GM11168 (cell line): Measurements from ENCODE around the gene SLC17A3.

ENCODE experiments used
- in situ Hi-C: fragments of 300-500 bp; cut with MboI; formaldehyde crosslinking; loops from one replicate; pipeline ENCODE4 v1.12.0; 2022; ENCODE audit warnings: low sequenced_read_pairs; ENCODE audit not compliant: unreplicated experiment

The SLC17A3 gene, protein sequence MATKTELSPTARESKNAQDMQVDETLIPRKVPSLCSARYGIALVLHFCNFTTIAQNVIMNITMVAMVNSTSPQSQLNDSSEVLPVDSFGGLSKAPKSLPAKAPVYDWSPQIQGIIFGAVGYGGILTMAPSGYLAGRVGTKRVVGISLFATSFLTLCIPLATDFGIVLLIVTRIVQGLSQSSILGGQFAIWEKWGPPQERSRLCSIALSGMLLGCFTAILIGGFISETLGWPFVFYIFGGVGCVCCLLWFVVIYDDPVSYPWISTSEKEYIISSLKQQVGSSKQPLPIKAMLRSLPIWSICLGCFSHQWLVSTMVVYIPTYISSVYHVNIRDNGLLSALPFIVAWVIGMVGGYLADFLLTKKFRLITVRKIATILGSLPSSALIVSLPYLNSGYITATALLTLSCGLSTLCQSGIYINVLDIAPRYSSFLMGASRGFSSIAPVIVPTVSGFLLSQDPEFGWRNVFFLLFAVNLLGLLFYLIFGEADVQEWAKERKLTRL

DNA sequence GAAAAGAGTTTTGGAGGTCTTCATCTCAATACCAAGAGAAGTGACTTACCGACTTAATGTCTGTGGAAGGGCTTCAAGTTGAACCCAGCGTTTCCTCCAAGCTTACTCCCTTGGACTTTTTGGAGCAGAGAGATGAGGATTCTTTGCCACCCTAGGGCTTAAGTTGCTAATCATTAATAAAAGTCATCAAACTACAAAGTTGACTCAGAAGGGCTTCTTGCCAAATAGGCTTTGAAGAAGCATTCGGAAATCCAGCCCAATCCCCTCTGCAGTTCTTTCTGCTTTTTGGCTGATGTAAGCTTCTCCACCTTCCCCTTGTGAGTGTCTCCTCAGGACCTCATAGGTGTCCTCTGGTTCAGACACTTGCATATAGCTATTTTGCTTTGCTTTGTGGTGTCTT, at the start of gene SLC17A3:
SLC17A3 (minus strand) TSS at position 126 of the 400 bp plus-strand sequence. CDS start 5,856 bp downstream, outside the sequence.
- in situ Hi-C loops, result no loop called here

DNA sequence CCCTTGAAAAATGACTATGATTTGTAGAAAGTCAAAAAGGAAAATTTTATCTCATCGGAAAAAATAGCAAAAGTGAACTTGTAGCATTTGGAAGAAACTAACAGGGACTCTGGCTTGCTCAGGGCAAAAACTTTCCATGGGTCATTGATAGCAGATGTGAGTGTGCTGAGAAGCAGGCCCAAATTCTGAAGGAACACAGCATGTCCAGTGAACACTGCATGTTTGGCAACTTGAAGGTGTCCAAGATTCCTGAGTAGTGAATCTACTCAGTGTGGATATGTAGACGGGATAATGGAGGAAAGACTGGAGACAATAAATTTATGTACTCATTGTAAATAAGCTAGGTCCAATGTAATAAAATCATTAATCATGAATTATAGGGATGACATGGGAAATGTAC, 48.3 kb upstream of the SLC17A3 start:
- in situ Hi-C loops, result no loop called here

DNA sequence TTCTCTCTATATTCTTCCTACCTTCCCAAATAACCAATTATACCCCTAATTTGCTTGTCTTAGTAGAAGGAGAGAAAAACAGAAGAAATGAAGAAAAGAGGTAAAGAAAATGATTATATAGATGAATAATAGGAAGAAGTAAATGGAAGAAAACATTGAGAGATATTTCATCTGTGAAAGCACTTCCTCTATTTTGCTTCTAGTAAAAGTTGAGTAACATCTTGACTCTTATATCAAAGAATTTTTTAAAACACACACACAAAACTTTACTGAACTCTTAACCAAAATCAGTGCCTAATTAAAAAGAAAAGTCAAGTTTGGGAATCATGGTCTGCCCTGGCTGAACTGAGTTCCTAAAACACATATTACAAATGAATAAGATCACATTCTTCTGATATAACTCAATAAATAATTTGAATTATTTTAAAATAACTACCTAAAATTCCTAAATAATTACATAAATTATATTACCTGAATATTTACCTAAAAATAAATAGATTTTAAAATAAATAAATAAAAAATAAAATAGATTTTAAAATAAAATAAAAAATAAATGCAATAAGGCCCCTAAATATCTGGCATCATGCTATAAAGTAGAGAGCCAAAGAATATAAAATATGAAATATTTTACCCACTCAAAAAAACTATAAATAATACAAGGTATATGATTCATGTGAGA, 47.6 kb upstream of the SLC17A3 start:
- in situ Hi-C loops, result no loop called here

DNA sequence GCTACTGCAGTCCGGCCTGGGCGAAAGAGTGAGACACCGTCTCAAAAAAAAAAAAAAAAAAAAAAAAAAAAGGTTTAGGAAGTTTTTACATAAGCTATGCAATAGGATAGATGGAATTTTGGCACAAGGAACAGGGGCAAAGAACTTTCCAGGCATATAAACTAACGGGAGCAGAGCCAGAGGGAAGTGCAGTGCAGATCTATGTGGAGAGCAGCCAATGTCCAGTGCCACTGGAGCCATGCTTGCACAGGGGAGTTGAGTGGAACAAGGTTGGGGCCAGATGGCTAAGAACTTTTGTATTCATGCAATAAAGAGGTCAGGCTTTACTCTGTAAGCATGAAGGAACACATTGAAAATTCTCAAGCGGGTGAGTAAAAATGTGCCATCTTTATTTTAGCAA, 45.6 kb upstream of the SLC17A3 start:
- in situ Hi-C loops, result no loop called here

DNA sequence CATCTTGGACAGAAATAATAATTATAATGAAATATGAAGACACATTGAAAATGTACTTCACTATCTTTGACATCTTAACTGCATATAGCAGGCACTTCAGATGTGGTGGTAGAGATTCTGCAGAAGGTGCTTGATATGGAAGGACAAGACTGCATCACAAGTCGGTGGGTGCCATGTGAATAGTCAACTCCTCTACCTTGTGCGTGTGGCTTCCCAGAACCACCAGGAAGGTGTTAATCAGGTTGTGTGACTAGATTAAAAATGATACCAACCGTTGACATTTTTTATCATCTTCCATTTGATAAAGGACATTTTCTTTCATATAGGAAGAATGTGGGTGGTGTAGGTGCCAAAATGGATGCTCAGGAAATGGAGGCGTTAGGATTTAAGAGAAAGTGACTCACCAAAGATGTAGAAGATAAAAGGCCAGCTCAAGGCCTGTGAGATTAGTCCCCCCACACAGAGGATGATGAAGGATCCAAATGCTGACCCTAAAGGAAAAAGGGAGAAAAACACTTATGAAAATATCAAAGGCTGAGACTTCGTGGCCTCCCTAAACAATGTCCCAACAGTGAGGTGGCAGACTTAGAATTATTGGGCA, 44.1 kb upstream of the SLC17A3 start:
- in situ Hi-C loops, result no loop called here

DNA sequence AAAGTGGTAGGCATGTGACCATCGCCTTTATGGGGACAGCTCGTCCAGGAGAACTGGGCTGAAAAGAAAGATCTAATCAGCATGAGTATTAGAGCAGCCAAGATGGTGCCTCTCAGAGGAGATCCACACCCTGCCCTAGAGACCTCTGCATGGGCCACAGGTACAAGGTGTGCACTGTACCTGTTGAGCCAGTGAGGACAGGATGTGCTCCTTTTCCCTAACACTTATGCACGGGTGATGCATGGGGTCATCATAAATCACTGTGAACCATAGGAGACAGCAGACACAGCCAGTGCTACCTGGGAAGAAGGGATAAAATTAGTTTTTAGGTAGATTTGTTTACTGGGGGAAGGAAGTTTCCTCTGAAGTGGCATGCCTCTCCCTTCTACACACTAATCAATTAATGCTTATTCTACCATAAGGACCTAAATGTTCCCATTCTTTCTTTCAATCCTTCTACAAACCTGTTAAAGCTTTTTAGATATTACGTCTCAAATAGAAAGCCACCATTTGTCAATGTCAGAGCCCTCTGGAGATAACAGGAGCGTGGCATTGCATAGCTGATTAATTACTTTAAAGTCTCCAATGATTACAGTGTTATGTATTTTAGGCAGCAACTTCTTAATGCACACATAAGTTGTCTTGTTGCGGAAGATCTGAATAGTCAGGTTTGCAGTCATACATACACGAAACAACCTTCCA, 42.9 kb upstream of the SLC17A3 start:
- in situ Hi-C loops, result no loop called here

DNA sequence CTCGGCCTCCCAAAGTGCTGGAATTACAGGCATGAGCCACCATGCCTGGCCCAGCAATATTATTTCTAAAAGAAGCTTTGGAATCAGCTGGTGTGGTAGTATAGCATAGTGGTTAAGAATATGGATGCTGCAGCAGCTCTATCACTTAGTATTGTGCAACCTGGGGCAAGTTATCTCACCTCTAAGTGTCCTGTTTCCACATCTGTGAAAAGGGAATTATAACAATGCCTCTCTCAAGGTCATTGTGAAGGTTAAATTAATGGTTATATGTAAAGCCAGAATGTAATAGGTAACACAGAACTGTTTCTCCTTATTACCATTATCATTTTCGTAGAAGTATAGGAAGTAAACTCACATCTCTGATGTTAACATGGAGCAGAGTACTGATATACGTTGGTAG, 42.3 kb upstream of the SLC17A3 start:
- in situ Hi-C loops, result no loop called here

DNA sequence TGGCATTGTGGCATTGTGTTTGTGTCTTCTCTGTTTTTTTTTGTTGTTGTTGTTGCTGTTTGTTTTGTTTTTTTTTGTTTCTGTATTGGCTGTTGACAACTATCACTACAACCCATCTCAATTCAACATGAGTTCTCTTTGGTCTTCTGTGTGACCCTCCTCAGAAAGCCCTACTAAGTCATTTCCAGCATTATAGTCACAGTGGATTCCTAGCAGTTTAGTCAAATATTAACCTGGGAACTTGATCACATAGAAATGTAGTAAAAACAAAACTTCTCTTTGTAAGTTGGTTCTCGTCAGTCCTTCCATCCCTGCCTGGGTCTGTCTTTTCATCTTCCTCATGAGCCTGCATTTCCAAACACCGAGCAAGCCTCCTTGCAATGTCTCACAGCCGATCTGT, 39.7 kb upstream of the SLC17A3 start:
- in situ Hi-C loops, result no loop called here

DNA sequence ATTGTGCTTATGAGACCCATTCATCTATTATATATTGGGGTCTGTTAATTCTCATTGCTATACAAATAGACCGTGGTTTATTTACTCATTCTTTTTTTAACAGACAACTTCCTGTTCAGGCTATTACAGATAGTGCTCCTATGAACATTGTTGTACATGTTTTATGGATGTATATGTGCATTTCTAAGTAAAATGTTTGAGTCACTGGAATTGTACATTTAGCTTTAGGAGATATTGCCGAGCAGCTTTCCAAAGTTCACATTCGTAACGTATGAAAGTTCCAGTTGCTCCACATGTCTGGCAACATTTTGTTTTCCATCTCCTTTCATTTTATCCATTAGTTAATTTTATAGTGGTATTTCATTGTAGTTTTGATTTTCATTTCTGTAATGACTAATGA, 37.3 kb upstream of the SLC17A3 start:
- in situ Hi-C loops, result no loop called here

DNA sequence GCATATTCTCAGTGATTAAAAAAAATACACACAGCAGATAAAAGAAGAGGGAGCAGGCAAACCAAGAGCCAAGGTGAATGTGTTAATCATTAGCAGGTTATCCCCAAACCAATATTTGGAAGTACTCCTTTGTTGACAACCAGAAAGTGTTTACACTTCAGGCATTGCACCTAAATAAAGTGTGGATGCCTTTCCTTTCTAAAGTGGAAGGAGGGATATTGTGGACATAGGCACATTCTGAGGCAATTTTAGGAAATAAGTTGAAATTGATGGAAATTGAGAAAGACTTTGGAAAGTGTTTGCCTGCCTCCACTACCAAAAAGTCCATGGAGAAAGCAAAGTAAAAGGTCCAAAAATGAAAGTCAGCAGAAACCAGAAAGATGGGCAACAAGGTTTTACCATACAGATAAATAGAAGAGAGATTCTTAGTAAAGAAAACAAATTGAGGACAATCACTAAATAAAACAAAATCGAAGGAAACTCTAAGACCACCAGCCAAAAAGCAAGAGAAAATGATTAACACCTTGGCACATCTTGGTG, 33.5 kb upstream of the SLC17A3 start:
- in situ Hi-C loops, result no loop called here

DNA sequence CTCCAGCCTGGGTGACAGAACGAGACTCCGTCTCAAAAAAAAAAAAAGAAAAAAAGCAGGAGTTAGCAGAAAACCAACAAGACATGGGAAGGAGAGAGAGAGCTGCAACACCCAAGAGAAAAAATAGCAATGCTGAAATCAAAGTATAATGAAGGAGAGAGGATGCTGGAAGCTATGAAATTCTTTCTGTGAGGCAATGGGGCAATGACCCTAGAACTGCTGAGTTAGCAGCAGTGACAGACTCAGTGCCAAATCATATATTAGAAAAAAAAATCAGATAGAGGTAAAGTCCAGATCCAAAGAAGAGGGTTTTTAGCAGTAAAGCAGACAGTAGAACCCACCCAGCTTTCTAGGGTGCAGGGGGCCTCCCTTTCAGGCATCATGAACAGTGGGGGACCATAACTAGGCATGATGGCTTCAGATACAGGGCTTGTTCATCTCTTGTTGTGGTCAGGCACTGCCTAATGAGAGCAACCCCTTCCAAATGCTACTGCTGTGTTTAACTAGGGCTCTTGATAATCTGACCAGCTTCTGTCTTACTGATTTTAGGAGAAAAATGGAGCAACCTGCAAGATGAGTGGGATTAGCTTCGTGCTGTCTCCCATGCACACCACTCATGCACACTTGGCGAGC, 29.5 kb upstream of the SLC17A3 start:
- in situ Hi-C loops, result no loop called here

DNA sequence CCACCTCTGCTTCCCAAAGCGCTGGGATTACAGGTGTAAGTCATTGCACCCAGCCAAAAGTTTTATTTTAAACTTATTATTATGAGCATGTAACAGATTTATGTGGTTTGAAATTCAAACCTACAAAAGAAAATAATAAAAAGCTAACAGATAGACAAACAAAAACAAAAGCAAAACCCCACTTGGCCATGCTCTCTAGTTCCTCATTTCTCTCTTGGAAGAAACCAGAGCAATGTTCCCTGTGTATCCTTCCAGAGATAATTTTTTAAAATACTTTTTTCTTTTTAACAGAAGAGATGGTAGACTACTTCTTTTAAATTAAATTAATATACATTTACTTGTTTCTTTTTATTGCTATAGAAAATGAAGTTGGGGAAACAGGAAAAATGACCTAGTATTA, 28.0 kb upstream of the SLC17A3 start:
- in situ Hi-C loops, result no loop called here

DNA sequence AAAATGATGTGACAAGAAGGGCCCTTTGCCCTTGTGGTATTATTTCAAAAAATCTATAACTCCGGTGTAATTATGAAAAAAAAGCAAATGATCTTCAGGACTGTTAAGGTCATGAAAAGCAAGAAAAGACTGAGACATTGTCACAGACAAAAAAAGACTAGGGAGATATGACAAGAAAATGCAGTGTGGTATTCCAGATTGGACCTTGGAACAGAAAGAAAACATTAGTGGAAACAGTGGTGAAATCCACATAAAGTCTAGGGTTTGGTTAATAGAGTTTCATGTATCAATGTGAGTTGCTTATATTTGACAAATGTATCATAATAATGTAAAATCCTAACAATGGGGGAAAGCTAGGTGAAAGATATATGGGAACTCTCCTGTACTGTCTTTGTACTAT, 26.8 kb upstream of the SLC17A3 start:
- in situ Hi-C loops, result no loop called here

DNA sequence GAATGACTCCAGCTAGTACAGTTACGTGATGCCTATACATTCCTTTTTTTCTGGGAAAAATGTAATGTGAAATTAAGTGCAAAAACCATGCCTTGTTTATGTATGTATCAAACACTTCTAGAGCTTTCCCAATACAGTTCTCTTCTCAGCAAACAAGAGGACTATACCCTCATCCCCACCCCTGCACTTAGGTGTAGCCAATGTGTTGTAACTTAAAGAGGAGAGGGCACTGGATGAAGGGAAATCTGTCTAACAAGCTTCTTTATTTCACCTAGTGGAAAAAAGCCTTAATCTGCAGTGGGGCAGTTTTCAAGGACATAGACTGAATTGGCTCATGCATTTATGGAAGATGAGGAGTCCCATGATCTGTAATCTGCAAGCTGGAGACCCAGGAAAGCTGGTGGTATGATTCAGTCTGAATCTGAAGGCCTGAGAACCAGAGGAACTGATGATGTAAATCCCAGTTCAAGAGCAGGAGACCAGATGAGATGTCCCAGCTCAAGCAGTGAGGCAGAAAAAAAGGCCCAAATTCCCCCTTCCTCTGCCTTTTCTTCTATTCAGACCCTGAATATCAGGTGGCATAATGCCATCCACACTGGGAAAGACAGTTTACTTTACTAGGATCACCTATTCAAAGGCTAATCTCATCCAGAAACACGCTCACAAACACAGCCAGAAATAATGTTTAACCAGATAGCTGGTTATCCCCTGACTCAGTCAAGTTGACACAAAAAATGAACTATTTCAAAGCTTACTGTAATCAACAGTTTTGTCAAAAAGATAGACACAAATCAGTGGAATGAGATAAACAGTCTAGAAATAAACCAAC, 25.8 kb upstream of the SLC17A3 start:
- in situ Hi-C loops, result no loop called here

DNA sequence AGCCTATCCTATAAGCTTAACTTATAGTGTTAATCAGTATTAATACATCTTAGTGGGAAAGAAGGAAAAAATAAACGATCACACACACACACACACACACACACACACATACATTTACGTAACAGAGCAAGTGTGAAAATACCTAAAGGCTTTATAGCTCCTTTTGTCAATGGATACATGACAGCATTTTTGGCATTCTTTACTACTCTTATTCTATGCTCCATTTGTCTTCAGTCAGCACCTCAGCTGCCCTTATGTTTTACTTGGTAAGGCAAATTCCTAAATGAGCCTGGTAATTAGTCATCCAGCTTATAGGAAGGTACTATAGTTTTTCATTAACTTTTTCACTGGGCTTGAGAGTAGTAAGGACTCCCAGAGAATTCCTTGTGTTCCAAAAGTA, 25.1 kb upstream of the SLC17A3 start:
- in situ Hi-C loops, result no loop called here

DNA sequence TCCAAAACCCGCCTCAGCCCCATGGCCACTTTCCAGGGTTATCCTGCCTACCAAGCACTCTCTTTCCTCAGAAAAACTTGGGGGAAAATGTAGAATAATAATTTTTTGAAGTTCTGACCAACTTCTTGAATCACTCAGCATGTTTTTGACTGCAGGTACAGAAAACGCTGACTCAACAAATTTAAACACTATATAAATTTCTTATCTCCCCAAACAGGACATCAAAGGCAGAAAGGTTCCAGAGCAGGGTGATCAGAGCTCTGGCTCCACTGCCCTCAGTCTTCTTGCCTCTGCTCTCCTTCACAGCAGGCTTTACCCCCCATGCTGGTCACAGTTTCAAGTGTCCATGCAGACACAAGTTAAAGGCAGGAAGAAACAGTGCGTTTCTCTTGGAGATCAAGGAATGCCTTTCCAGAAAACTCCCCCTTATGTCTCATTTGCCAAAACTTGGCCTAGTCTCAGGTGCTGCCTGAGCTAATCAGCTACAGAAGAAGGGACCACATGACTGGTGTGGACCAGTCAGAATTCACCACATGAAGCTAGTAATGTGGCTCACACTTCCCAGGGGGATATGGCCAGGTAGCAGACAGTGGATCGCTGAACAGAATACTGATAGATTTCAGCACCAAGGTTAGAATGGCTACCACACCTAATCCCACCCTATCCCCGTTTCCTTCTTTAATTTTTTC, 24.4 kb upstream of the SLC17A3 start:
- in situ Hi-C loops, result no loop called here

DNA sequence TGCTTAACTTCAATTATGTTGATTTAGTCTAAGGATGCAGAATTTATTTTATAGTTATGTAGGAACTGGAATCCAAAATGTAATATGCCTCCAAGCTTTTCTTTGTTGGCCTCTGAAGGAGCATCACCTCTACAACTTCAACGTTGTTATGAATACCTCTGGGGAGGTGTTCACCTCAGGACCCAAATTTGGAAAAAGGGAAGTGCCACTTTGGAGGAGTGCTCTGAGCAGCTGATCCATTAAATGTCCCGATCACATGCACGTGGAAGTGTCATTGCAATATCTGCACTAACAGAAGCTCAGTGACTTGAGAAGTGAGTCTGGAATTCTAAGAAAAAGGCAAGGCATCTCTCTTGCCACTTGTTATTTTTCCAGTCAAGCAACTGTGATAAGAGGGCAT, 22.2 kb upstream of the SLC17A3 start:
- in situ Hi-C loops, result no loop called here

DNA sequence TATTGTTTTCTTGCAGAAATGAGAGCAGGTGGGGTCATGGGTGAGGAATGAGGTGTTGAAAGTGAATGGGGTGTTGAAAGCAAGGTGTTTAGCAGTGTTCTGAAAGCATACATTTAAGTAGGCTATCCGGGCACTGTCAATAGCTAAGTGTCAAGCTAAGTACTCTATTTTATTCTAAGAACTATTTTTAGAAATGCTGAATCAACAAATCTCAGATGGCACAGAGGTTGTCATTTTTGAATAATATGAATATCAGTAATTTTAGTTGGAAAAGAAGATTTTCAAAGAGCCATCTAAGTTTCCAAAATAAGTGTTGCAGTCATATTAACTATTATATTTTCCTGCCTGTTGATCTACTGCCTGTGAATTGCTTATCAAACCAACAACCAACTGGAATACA, 21.7 kb upstream of the SLC17A3 start:
- in situ Hi-C loops, result no loop called here

DNA sequence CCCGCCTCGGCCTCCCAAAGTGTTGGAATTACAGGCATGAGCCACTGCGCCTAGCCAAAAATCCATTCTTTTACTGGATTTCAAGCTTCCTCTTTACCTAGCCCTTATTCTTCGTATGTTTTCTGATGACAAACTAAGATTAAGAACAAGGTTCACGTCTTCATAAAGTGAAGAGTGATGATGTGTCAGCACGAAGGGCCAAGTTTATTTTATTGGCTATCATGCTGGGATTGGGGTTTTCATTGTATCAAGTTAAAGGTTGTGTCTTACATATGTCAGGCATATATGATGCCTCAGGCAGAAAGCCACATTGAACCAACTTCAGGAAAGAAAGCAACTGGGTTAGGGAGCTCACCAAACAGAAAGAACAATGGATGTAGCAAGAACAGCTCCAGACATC, 19.7 kb upstream of the SLC17A3 start:
- in situ Hi-C loops, result no loop called here
